Astrocyte (in vitro differentiated cells and primary cell): ENCODE measurements around the gene AGRN.
"Not testable (repeated sequence)": the region's sequence is repeated elsewhere in the genome, so short reads cannot be mapped to it uniquely, and the experiment has no call there.

Experiments
- EZH2 ChIP-seq: IDR thresholded peaks from 2 replicates; pipeline ENCODE4 v1.6.1; 2012; ENCODE audit warnings: mild to moderate bottlenecking, low read length, inconsistent platforms; ENCODE audit not compliant: insufficient read depth
- TF ChIP-seq, protein P1 (sequence below): IDR thresholded peaks from 2 replicates; pipeline ENCODE4 v1.5.1; 2011; ENCODE audit warnings: low read depth, mild to moderate bottlenecking, inconsistent platforms, low read length, moderate library complexity; ENCODE audit not compliant: insufficient read depth

DNA sequence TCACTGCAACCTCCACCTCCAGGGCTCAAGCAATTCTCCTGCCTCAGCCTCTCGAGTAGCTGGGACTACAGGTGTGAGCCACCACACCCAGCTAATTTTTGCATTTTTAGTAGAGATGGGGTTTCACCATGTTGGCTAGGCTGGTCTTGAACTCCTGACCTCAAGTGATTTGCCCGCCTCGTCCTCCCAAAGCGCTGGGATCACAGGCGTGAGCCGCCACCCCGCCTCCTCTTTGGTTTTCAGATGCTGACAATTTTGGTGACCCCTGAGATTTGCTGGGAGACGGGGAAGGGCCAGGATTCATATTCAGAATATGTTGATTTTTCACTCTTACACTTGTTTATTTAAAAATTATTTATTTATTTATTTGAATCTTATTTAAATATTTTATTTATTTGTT lies 9.8 kb upstream of the AGRN start:
- not testable (repeated sequence) for TF ChIP-seq EZH2
- TF ChIP-seq, protein P1, sequence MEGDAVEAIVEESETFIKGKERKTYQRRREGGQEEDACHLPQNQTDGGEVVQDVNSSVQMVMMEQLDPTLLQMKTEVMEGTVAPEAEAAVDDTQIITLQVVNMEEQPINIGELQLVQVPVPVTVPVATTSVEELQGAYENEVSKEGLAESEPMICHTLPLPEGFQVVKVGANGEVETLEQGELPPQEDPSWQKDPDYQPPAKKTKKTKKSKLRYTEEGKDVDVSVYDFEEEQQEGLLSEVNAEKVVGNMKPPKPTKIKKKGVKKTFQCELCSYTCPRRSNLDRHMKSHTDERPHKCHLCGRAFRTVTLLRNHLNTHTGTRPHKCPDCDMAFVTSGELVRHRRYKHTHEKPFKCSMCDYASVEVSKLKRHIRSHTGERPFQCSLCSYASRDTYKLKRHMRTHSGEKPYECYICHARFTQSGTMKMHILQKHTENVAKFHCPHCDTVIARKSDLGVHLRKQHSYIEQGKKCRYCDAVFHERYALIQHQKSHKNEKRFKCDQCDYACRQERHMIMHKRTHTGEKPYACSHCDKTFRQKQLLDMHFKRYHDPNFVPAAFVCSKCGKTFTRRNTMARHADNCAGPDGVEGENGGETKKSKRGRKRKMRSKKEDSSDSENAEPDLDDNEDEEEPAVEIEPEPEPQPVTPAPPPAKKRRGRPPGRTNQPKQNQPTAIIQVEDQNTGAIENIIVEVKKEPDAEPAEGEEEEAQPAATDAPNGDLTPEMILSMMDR, result not testable (repeated sequence)
